Muscle layer of colon (tissue), 2 donors: Measurements from ENCODE around the gene RTL9.

Experiments
- H3K27ac ChIP-seq: one replicate; pipeline ENCODE4 v1.7.0; 2013; ENCODE audit warnings: low read depth, mild to moderate bottlenecking, low read length, moderate library complexity
- H3K27me3 ChIP-seq, 2 donors: one replicate each; pipeline ENCODE4 v1.7.0; 2013; ENCODE audit warnings: low read length in 2 of 2, mild to moderate bottlenecking in 2 of 2; ENCODE audit not compliant: insufficient read depth in 2 of 2, control insufficient read depth in 1 of 2
- H3K36me3 ChIP-seq: one replicate; pipeline ENCODE4 v1.7.0; 2013; ENCODE audit warnings: mild to moderate bottlenecking, low read length; ENCODE audit not compliant: insufficient read depth
- H3K4me1 ChIP-seq: one replicate; pipeline ENCODE4 v1.7.0; 2013; ENCODE audit warnings: mild to moderate bottlenecking, low read length; ENCODE audit not compliant: insufficient read depth
- H3K4me3 ChIP-seq, 2 donors: one replicate each; pipeline ENCODE4 v1.7.0; 2013; ENCODE audit warnings: low read length in 2 of 2, low read depth in 1 of 2, mild to moderate bottlenecking in 1 of 2, moderate library complexity in 1 of 2
- H3K9ac ChIP-seq: one replicate; pipeline ENCODE4 v1.7.0; 2013; ENCODE audit warnings: low read length
- H3K9me3 ChIP-seq: one replicate; pipeline ENCODE4 v1.7.0; 2013; ENCODE audit warnings: mild to moderate bottlenecking, low read length
- donor health status: abdominal sarcoma.
- donor health status: Adenocarcinoma of cecum.

Gene RTL9

GRCh38 chrX:110358548-110358947, at the start of gene RTL9:
RTL9 (plus strand) TSS chrX:110358848; CDS start chrX:110450618, 91,770 bp downstream.
- no peaks in the 10 kb centered on the region for H3K36me3 ChIP-seq
- no peaks in the 10 kb centered on the region for H3K4me1 ChIP-seq
- no peaks in the 10 kb centered on the region for H3K27me3 ChIP-seq
- no peak within 1 kb of the TSS for H3K4me3 ChIP-seq
- no peak within 1 kb of the TSS for H3K9ac ChIP-seq
- no peak within 1 kb of the TSS for H3K27ac ChIP-seq
- no peaks in the 10 kb centered on the region for H3K9me3 ChIP-seq

- Histone ChIP-seq H3K27me3 (no peaks in the 10 kb centered on the region), H3K27ac (no peak overlapping the region), H3K4me1 (no peaks in the 10 kb centered on the region), H3K9me3 (no peaks in the 10 kb centered on the region), H3K9ac (no peak overlapping the region), H3K36me3 (no peaks in the 10 kb centered on the region), H3K4me3 (no peak overlapping the region)
Measured at GRCh38 chrX:110310000-110310790, 48.5 kb upstream of the RTL9 start.

GRCh38 chrX:110310896-110311295, 47.8 kb upstream of the RTL9 start:
- no peaks in the 10 kb centered on the region for H3K27me3 ChIP-seq
- H3K9me3 ChIP-seq, result no peaks in the 10 kb centered on the region
- no peak overlapping the region for H3K9ac ChIP-seq
- H3K27ac ChIP-seq, result no peak overlapping the region
- H3K4me1 ChIP-seq, result no peaks in the 10 kb centered on the region
- no peak overlapping the region for H3K4me3 ChIP-seq
- no peaks in the 10 kb centered on the region for H3K36me3 ChIP-seq

GRCh38 chrX:110311437-110312230, 47.0 kb upstream of the RTL9 start:
- Histone ChIP-seq H3K27me3 (no peaks in the 10 kb centered on the region), H3K36me3 (no peaks in the 10 kb centered on the region), H3K4me3 (no peak overlapping the region), H3K9ac (no peak overlapping the region), H3K4me1 (no peaks in the 10 kb centered on the region), H3K27ac (no peak overlapping the region), H3K9me3 (no peaks in the 10 kb centered on the region)

GRCh38 chrX:110315551-110315950, 43.1 kb upstream of the RTL9 start:
- no peak overlapping the region for H3K4me3 ChIP-seq
- H3K9me3 ChIP-seq, result no peaks in the 10 kb centered on the region
- no peak overlapping the region for H3K9ac ChIP-seq
- no peaks in the 10 kb centered on the region for H3K4me1 ChIP-seq
- H3K27ac ChIP-seq, result no peak overlapping the region
- no peaks in the 10 kb centered on the region for H3K27me3 ChIP-seq
- H3K36me3 ChIP-seq, result no peaks in the 10 kb centered on the region

- no peak overlapping the region for H3K9ac ChIP-seq
Measured at GRCh38 chrX:110316351-110317060, 42.1 kb upstream of the RTL9 start.

GRCh38 chrX:110317061-110317819, 41.4 kb upstream of the RTL9 start:
- Histone ChIP-seq H3K36me3 (no peaks in the 10 kb centered on the region), H3K9me3 (no peaks in the 10 kb centered on the region), H3K27ac (no peak overlapping the region), H3K4me3 (peak overlapping the region; percentile 50 to 64), H3K27me3 (no peaks in the 10 kb centered on the region), H3K4me1 (no peaks in the 10 kb centered on the region), H3K9ac (no peak overlapping the region)

More at GRCh38 chrX:110316351-110317060, 42.1 kb upstream of the RTL9 start:
- H3K36me3 ChIP-seq, result no peaks in the 10 kb centered on the region
- peak overlapping the region; percentile 50 to 64 for H3K4me3 ChIP-seq
- H3K27me3 ChIP-seq, result no peaks in the 10 kb centered on the region
- no peaks in the 10 kb centered on the region for H3K9me3 ChIP-seq
- H3K27ac ChIP-seq, result no peak overlapping the region
- H3K4me1 ChIP-seq, result no peaks in the 10 kb centered on the region

GRCh38 chrX:110317820-110318663, 40.6 kb upstream of the RTL9 start, which contains the start of gene AMMECR1:
AMMECR1 (minus strand) TSS chrX:110318085; CDS start chrX:110318071, 14 bp downstream.
- Histone ChIP-seq H3K27ac (peak within 1 kb of the TSS; percentile 37), H3K4me3 (peak within 1 kb of the TSS; percentile 50 to 64), H3K4me1 (no peaks in the 10 kb centered on the region), H3K36me3 (no peaks in the 10 kb centered on the region), H3K27me3 (no peaks in the 10 kb centered on the region), H3K9ac (no peak within 1 kb of the TSS), H3K9me3 (no peaks in the 10 kb centered on the region)

GRCh38 chrX:110318664-110318968, 40.0 kb upstream of the RTL9 start:
- Histone ChIP-seq H3K4me3 (peak overlapping the region; percentile 47 to 61), H3K27ac (no peak overlapping the region), H3K27me3 (no peaks in the 10 kb centered on the region), H3K4me1 (no peaks in the 10 kb centered on the region), H3K9me3 (no peaks in the 10 kb centered on the region), H3K9ac (no peak overlapping the region), H3K36me3 (no peaks in the 10 kb centered on the region)

GRCh38 chrX:110320381-110320987, 38.2 kb upstream of the RTL9 start:
- H3K27ac ChIP-seq, result no peak overlapping the region
- H3K4me1 ChIP-seq, result no peaks in the 10 kb centered on the region
- no peak overlapping the region for H3K9ac ChIP-seq
- no peaks in the 10 kb centered on the region for H3K9me3 ChIP-seq
- no peaks in the 10 kb centered on the region for H3K27me3 ChIP-seq
- no peak overlapping the region for H3K4me3 ChIP-seq
- no peaks in the 10 kb centered on the region for H3K36me3 ChIP-seq
